NCI-H510A (cell line): ENCODE data around the gene KCTD8.

Source experiments
- DNase-seq: peaks from one replicate; lab custom pipeline; 2025; lab: John Stamatoyannopoulos, UW

The KCTD8 gene

GRCh38 chr4:44162538-44163270, 285.9 kb downstream of the KCTD8 start:
- DNase-seq, result no peak

GRCh38 chr4:44161756-44162155, 286.9 kb downstream of the KCTD8 start:
- DNase-seq, result no peak

- no peak for DNase-seq
These were observed 287.7 kb downstream of the KCTD8 start for GRCh38 chr4:44160776-44161367.

DNA sequence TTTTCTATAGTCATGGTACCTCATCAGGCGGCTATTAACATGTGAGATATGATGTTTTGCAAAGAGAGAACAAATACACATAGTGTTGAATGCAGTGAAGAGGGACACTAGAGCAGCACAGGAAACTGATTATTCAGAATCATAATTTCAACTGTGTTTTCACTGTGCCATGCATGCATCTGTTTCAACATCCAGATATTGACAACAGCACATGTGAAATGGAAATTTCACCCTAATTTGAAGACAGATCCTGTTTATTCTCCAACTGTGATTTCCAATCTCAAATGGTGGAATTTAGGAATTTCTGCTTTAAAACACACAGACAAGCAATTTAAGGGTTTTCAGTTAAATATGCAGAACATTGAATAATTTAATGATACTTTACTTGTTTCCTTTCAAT, 288.6 kb downstream of the KCTD8 start:
- DNase-seq, result no peak

DNA sequence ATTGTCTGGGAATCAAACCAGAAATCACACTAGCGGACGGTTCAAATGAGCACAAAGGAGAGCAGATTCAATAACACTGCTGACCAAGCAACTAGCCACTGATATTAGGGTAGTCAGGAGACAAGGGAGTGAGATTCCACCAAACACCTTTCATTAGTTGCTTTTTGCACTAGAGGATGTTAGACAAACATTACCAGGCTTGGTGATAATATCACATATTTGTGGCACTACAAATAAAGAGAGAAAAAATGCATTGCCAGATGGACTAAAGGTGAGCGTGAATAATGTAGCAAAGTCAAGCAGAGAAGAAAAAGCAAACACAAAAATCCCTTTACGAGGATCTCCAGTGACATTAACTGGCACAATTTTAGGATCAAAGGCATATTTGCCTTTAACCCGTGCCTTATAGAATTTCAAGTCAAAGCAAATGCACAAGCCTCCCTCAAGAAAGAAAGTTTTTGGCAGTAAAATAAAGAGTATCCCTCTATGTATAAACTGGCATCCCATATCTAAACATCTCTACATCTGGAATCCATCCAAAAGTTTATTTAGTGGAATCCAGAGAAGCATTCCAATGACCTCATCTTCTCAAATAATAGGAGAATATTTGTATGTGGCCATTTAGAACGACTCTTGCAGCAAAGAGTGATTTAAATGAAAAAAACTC, 290.9 kb downstream of the KCTD8 start:
- DNase-seq, result no peak

DNA sequence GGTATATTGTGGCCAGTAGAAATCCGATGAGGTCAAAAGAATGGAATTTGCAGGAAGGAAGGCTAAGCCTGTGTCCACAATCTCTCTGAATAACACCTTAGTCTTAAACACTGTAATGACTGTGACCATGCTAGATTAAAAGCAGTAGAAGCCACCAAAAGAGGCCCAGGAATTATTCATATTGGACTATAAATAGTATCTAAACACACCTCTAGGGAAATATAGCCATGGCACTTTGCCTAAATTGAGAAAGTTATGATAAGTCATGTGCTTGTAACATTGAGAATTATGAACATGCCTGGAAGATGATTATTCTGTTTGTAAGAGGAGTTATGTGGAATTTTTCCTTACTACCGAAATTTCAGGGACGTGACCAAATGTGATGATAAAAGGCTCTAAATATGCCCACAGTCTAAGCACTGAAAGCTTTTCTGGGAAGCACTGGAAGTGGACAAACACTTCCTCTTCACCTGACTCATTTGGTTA, 298.5 kb downstream of the KCTD8 start:
- DNase-seq, result no peak

DNA sequence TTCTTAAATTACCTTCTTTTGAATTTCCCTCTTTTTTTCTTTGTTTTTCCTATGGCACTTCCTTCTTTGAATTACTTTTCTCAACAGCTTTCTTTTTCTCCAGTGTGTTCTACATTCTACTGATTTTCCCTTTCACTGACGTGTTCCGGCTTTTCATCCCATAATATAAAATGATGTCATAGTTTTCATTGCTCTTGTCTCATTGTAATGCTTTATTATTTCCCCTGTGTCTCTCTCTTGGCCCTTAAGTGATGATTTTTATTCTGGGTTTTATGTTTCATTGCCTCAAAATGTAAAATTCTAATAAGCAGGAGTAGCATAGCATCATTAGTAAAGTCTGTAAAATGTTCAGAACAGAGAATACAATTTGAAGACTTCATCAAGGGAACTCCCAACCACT, 299.3 kb downstream of the KCTD8 start:
- DNase-seq, result no peak

GRCh38 chr4:44147571-44148075, 301.0 kb downstream of the KCTD8 start:
- no peak for DNase-seq

DNA sequence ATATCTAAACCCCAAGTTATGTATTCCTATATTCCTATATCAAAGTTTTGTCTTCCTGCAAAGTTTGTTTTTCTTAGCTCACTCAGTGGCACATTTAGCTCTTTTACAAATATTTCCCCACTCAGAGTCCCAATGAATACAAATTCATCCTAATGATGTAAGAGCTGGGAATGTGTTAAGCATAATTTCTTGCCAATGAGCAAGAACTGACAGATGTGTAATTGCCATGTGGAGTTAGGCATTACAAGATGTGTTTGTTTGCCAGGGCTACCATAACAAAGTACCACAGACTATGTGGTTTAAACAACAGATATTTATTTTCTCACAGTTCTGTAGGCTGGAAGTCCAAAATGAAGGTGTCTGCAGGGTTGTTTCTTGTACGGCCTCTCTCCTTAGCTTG, 302.1 kb downstream of the KCTD8 start:
- DNase-seq, result no peak

DNA sequence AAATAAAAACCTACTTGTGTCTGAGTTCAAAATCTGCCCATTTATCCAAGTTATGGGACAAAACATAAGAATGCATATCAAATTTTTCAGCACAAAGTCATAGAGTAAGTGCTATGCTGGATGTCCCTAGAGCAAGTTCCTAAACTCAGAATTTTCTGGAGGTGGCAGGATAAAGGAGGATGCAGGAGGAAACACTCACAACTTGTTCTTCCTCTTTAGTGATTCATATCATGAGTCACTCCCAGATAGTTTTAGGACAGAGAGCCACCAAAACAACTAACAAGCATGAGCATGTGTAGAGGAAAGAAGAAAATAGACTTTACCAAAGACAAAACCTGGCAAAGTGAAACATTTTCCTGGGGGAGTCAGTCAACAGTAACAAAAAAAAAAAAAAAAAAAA, 302.7 kb downstream of the KCTD8 start:
- no peak for DNase-seq

GRCh38 chr4:44132526-44132925, 316.1 kb downstream of the KCTD8 start:
- no peak for DNase-seq
